Mononuclear cell (primary cell): ENCODE results near the gene LAMP1. TPM values are rescaled to one million over a fixed set of nuclear protein-coding genes. Genes with fewer than 3 reads are reported as not detected.
"Not testable (repeated sequence)": the region's sequence is repeated elsewhere in the genome, so short reads cannot be mapped to it uniquely, and the experiment has no call there.

Experiments
- H3K27me3 ChIP-seq: 2 replicates; pipeline ENCODE4 v1.6.0; 2011; ENCODE audit warnings: low read length, control low read depth; ENCODE audit not compliant: insufficient read depth
- H3K4me1 ChIP-seq: 2 replicates; pipeline ENCODE4 v1.5.1; 2011; ENCODE audit warnings: mild to moderate bottlenecking, low read length, control low read depth; ENCODE audit not compliant: insufficient read depth
- H3K4me3 ChIP-seq: 2 replicates; pipeline ENCODE4 v1.5.1; 2011; ENCODE audit warnings: mild to moderate bottlenecking, low read length, moderate library complexity
- H3K9me3 ChIP-seq: 2 replicates; pipeline ENCODE4 v1.5.1; 2011; ENCODE audit warnings: low read depth, mild to moderate bottlenecking, control low read depth, low read length
- total RNA-seq: library from RNA; depleted of rRNA; stranded (reverse); fragments of >200 nt; gene quantifications from one replicate; pipeline ENCODE4 v1.2.3, GENCODE V29; 2012

LAMP1 gene
- total RNA-seq, 1 donor = 87.1 TPM

GRCh38 chr13:113367020-113367560 is 70.1 kb downstream of the LAMP1 start:
- H3K4me1 ChIP-seq = peaks cover 4% of the 10 kb centered on the region
- H3K4me3 ChIP-seq = no peak overlapping the region
- H3K9me3 ChIP-seq = no peaks in the 10 kb centered on the region
- peaks cover 21% of the 10 kb centered on the region for H3K27me3 ChIP-seq

- Histone ChIP-seq H3K4me1 (peaks cover 4% of the 10 kb centered on the region), H3K4me3 (no peak overlapping the region), H3K27me3 (peaks cover 14% of the 10 kb centered on the region), H3K9me3 (no peaks in the 10 kb centered on the region)
Observed at GRCh38 chr13:113367771-113368170, 70.7 kb downstream of the LAMP1 start.

- not testable (repeated sequence) for H3K9me3 ChIP-seq, H3K4me1 ChIP-seq, H3K4me3 ChIP-seq
- H3K27me3 ChIP-seq = peaks cover 11% of the 10 kb centered on the region
Observed at GRCh38 chr13:113368353-113368752, 71.3 kb downstream of the LAMP1 start.

GRCh38 chr13:113369189-113369588 is 72.2 kb downstream of the LAMP1 start:
- no peaks in the 10 kb centered on the region for H3K4me1 ChIP-seq
- H3K27me3 ChIP-seq = peaks cover 11% of the 10 kb centered on the region
- no peaks in the 10 kb centered on the region for H3K9me3 ChIP-seq
- H3K4me3 ChIP-seq = no peak overlapping the region

GRCh38 chr13:113369881-113370280 is 72.8 kb downstream of the LAMP1 start:
- H3K9me3 ChIP-seq = no peaks in the 10 kb centered on the region
- no peak overlapping the region for H3K4me3 ChIP-seq
- H3K27me3 ChIP-seq = peaks cover 7% of the 10 kb centered on the region
- H3K4me1 ChIP-seq = no peaks in the 10 kb centered on the region

GRCh38 chr13:113371061-113371460 is 74.0 kb downstream of the LAMP1 start:
- Histone ChIP-seq H3K27me3 (no peaks in the 10 kb centered on the region), H3K9me3 (no peaks in the 10 kb centered on the region), H3K4me3 (no peak overlapping the region), H3K4me1 (no peaks in the 10 kb centered on the region)

- H3K27me3 ChIP-seq, H3K9me3 ChIP-seq, H3K4me1 ChIP-seq, H3K4me3 ChIP-seq: not testable (repeated sequence)
Observed at GRCh38 chr13:113371701-113372100, 74.7 kb downstream of the LAMP1 start.

Other genes with a start within 250 kb of the LAMP1 start
- 0.52 TPM for gene F7, start 191.4 kb upstream of the LAMP1 start, total RNA-seq
- gene F10, start 174.4 kb upstream of the LAMP1 start, total RNA-seq = not detected
- gene PROZ, start 138.6 kb upstream of the LAMP1 start, total RNA-seq = 0.10 TPM
- gene PCID2, start 88.6 kb upstream of the LAMP1 start, total RNA-seq = 55.7 TPM
- gene CUL4A, start 87.6 kb upstream of the LAMP1 start, total RNA-seq = 59.3 TPM
- gene GRTP1, start 66.9 kb downstream of the LAMP1 start, total RNA-seq = 1.3 TPM
- 0.52 TPM for gene ADPRHL1, start 156.2 kb downstream of the LAMP1 start, total RNA-seq
- gene DCUN1D2, start 193.5 kb downstream of the LAMP1 start, total RNA-seq = 6.2 TPM